Measurements from ENCODE around the gene PSMB8.

DNA sequence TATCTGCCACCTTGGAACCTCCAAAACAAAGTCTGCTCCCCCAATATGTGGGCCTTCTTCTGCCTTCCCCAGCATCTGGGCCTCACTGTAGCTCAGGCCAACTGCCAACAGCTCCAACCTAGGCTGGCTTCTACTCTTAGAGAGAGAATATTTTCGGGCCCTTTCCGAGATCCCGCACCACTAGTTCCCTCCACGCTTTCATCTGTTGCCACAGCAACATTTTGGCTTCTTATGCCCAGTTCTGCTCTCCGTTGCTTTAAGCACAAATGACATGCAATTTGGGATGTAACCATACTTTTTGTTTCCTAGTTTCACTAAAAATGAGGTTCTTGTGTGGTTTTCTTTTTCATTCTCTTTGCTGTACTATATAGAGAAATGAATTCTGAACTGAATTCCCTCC, 43.8 kb upstream of the PSMB8 start:
- no peak for TF ChIP-seq GABPA (IDR thresholded peaks at IDR 0.05; ENCODE audit: low read depth)
- TF ChIP-seq, protein P1, sequence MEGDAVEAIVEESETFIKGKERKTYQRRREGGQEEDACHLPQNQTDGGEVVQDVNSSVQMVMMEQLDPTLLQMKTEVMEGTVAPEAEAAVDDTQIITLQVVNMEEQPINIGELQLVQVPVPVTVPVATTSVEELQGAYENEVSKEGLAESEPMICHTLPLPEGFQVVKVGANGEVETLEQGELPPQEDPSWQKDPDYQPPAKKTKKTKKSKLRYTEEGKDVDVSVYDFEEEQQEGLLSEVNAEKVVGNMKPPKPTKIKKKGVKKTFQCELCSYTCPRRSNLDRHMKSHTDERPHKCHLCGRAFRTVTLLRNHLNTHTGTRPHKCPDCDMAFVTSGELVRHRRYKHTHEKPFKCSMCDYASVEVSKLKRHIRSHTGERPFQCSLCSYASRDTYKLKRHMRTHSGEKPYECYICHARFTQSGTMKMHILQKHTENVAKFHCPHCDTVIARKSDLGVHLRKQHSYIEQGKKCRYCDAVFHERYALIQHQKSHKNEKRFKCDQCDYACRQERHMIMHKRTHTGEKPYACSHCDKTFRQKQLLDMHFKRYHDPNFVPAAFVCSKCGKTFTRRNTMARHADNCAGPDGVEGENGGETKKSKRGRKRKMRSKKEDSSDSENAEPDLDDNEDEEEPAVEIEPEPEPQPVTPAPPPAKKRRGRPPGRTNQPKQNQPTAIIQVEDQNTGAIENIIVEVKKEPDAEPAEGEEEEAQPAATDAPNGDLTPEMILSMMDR (IDR thresholded peaks at IDR 0.05; ENCODE audit: insufficient read depth, low read length), result no peak
- TF ChIP-seq REST (IDR thresholded peaks at IDR 0.05; ENCODE audit: insufficient replicate concordance, low read depth), result no peak
- TF ChIP-seq POLR2AphosphoS5 (IDR thresholded peaks at IDR 0.05; ENCODE audit: low read depth), result no peak

All from HL-60 (cell line).